Vagina (tissue), 2 donors: ENCODE measurements around the gene ZCCHC14.

ENCODE experiments used
- CTCF ChIP-seq, 3 experiments: fragments of 450-650 bp in 2 of 3; fragments of 200-600 bp in 1 of 3; sonication (generic) in 1 of 3; IDR thresholded peaks; one replicate each; pipeline ENCODE4 v1.5.1; 2017 to 2019; ENCODE audit warnings: antibody characterized with exemption in 3 of 3, mild to moderate bottlenecking in 2 of 3, moderate library complexity in 2 of 3
- POLR2A ChIP-seq, 2 donors: fragments of 450-650 bp; IDR thresholded peaks; one replicate each; pipeline ENCODE4 v1.6.1; 2017; ENCODE audit warnings: antibody characterized with exemption in 2 of 2, mild to moderate bottlenecking in 2 of 2, moderate library complexity in 2 of 2
- POLR2AphosphoS5 ChIP-seq, 2 donors: sonication (generic); formaldehyde crosslinking; IDR thresholded peaks; one replicate each; pipeline ENCODE4 v1.9.0; 2017; ENCODE audit warnings: antibody characterized with exemption in 2 of 2, mild to moderate bottlenecking in 2 of 2, low read depth in 1 of 2; ENCODE audit not compliant: insufficient read depth in 1 of 2

- TF ChIP-seq CTCF (IDR thresholded peaks at IDR 0.05) (no peak), POLR2AphosphoS5 (IDR thresholded peaks at IDR 0.05; ENCODE audit: insufficient read depth in 1 of 2, low read depth in 1 of 2) (no peak), POLR2A (IDR thresholded peaks at IDR 0.05) (no peak)
Measured at GRCh38 chr16:87474566-87474996, 18.2 kb downstream of the ZCCHC14 start.
